WTC11 (cell line): ENCODE data around the gene CSE1L. TPM values are rescaled to one million over a fixed set of nuclear protein-coding genes. Genes with fewer than 3 reads are reported as not detected.
"Not testable (repeated sequence)": the region's sequence is repeated elsewhere in the genome, so short reads cannot be mapped to it uniquely, and the experiment has no call there.

Experiments used
- ATAC-seq: fragments of 200-7000 bp; cut with Tn5 transposase; 2 replicates; pipeline ENCODE4 v1.10.0; 2021; ENCODE audit warnings: mild to moderate bottlenecking, moderate library complexity
- CTCF ChIA-PET: fragments of 300-600 bp; sonication (Branson Sonifier 250); formaldehyde crosslinking; loops from one replicate; lab custom pipeline; 2021; ENCODE audit warnings: antibody characterized with exemption; lab: Charles Lee
- POLR2A ChIA-PET: fragments of 350-600 bp; sonication (Branson Sonifier 250); formaldehyde crosslinking; loops from one replicate; lab custom pipeline; 2021; ENCODE audit warnings: antibody characterized with exemption; lab: Charles Lee
- DNase-seq: peaks from one replicate; pipeline ENCODE4 v3.0.0; 2021; ENCODE audit warnings: low spot score
- H3K27ac Mint-ChIP-seq: 2 replicates; pipeline ENCODE4 v1.8.0; 2021; ENCODE audit warnings: mixed read lengths
- H3K27me3 Mint-ChIP-seq: 2 replicates; pipeline ENCODE4 v1.8.0; 2021; ENCODE audit warnings: low read depth, mild to moderate bottlenecking, moderate library complexity, mixed read lengths
- H3K36me3 Mint-ChIP-seq: 2 replicates; pipeline ENCODE4 v1.8.0; 2021; ENCODE audit warnings: mixed read lengths
- H3K4me1 Mint-ChIP-seq: 2 replicates; pipeline ENCODE4 v1.8.0; 2022; ENCODE audit warnings: mixed read lengths
- H3K4me3 Mint-ChIP-seq: 2 replicates; pipeline ENCODE4 v1.8.0; 2021; ENCODE audit warnings: mild to moderate bottlenecking, moderate library complexity, mixed read lengths
- H3K9me3 Mint-ChIP-seq: 2 replicates; pipeline ENCODE4 v1.8.0; 2021; ENCODE audit warnings: mixed read lengths
- ELF4 ChIP-seq: sonication (generic); formaldehyde crosslinking; IDR thresholded peaks from 2 replicates; pipeline ENCODE4 v1.8.1; 2022; ENCODE audit warnings: low read depth, mild to moderate bottlenecking, moderate library complexity, missing genetic modification reagents
- EMX1 ChIP-seq: fragments of 250-450 bp; sonication (Bioruptor Pico); IDR thresholded peaks from 2 replicates; pipeline ENCODE4 v1.8.0; 2021; ENCODE audit warnings: mild to moderate bottlenecking
- ESRRA ChIP-seq: sonication (generic); formaldehyde crosslinking; IDR thresholded peaks from 2 replicates; pipeline ENCODE4 v1.8.1; 2022; ENCODE audit warnings: mild to moderate bottlenecking, missing genetic modification reagents, borderline replicate concordance
- FOXP1 ChIP-seq: sonication (generic); formaldehyde crosslinking; IDR thresholded peaks from 2 replicates; pipeline ENCODE4 v1.8.0; 2022; ENCODE audit warnings: missing genetic modification reagents, mild to moderate bottlenecking, moderate library complexity, borderline replicate concordance
- GABPB1 ChIP-seq: sonication (generic); formaldehyde crosslinking; IDR thresholded peaks from 2 replicates; pipeline ENCODE4 v1.8.1; 2023; ENCODE audit warnings: mild to moderate bottlenecking, missing genetic modification reagents
- GTF2I ChIP-seq: fragments of 250-450 bp; sonication (Bioruptor Pico); conservative IDR thresholded peaks from 2 replicates; pipeline ENCODE4 v1.4.0; 2021; ENCODE audit warnings: mild to moderate bottlenecking
- JAZF1 ChIP-seq: fragments of 250-450 bp; sonication (Bioruptor Pico); IDR thresholded peaks from 2 replicates; pipeline ENCODE4 v1.9.0; 2021; ENCODE audit warnings: moderate library complexity, mild to moderate bottlenecking, inconsistent platforms
- KAT7 ChIP-seq: sonication (generic); formaldehyde crosslinking; IDR thresholded peaks from 2 replicates; pipeline ENCODE4 v1.8.1; 2023; ENCODE audit warnings: missing genetic modification reagents, mild to moderate bottlenecking, borderline replicate concordance
- MYBL2 ChIP-seq: sonication (generic); formaldehyde crosslinking; IDR thresholded peaks from 2 replicates; pipeline ENCODE4 v1.8.1; 2023; ENCODE audit warnings: mild to moderate bottlenecking, moderate library complexity, missing genetic modification reagents
- PRRX2 ChIP-seq: fragments of 250-450 bp; sonication (Bioruptor Pico); IDR thresholded peaks from 2 replicates; pipeline ENCODE4 v1.8.0; 2021; ENCODE audit warnings: mild to moderate bottlenecking
- RELA ChIP-seq: sonication (generic); formaldehyde crosslinking; IDR thresholded peaks from 2 replicates; pipeline ENCODE4 v1.8.1; 2022; ENCODE audit warnings: missing genetic modification reagents, mild to moderate bottlenecking, borderline replicate concordance
- SMAD4 ChIP-seq: sonication (generic); formaldehyde crosslinking; IDR thresholded peaks from 2 replicates; pipeline ENCODE4 v1.8.0; 2022; ENCODE audit warnings: mild to moderate bottlenecking, missing genetic modification reagents
- TCF7 ChIP-seq: sonication (generic); formaldehyde crosslinking; IDR thresholded peaks from 2 replicates; pipeline ENCODE4 v1.8.0; 2022; ENCODE audit warnings: mild to moderate bottlenecking, low read depth, missing genetic modification reagents, moderate library complexity
- TP53 ChIP-seq: sonication (generic); formaldehyde crosslinking; IDR thresholded peaks from 2 replicates; pipeline ENCODE4 v1.8.1; 2023; ENCODE audit warnings: mild to moderate bottlenecking, missing genetic modification reagents
- ZNF121 ChIP-seq: sonication (generic); formaldehyde crosslinking; IDR thresholded peaks from 2 replicates; pipeline ENCODE4 v1.8.0; 2023; ENCODE audit warnings: missing genetic modification reagents
- ZNF138 ChIP-seq: sonication (generic); formaldehyde crosslinking; conservative IDR thresholded peaks from 2 replicates; pipeline ENCODE4 v1.8.1; 2022; ENCODE audit warnings: mild to moderate bottlenecking, moderate library complexity, missing genetic modification reagents
- ZNF219 ChIP-seq: sonication (generic); formaldehyde crosslinking; IDR thresholded peaks from 2 replicates; pipeline ENCODE4 v1.8.0; 2023; ENCODE audit warnings: missing genetic modification reagents, mild to moderate bottlenecking, borderline replicate concordance
- ZNF232 ChIP-seq: sonication (generic); formaldehyde crosslinking; IDR thresholded peaks from 2 replicates; pipeline ENCODE4 v1.8.0; 2022; ENCODE audit warnings: mild to moderate bottlenecking, missing genetic modification reagents
- total RNA-seq: library from RNA; stranded (reverse); gene quantifications from 3 replicates; pipeline ENCODE4 v1.2.3, GENCODE V29; 2021
- TF ChIP-seq, protein P1 (sequence below): sonication (generic); formaldehyde crosslinking; IDR thresholded peaks from 2 replicates; pipeline ENCODE4 v1.8.1; 2022; ENCODE audit warnings: missing genetic modification reagents, borderline replicate concordance
- TF ChIP-seq, protein P2 (sequence below): sonication (generic); formaldehyde crosslinking; IDR thresholded peaks from 2 replicates; pipeline ENCODE4 v1.8.1; 2023; ENCODE audit warnings: mild to moderate bottlenecking, missing genetic modification reagents
- TF ChIP-seq, protein P3 (sequence below): sonication (generic); formaldehyde crosslinking; IDR thresholded peaks from 2 replicates; pipeline ENCODE4 v1.8.0; 2022; ENCODE audit warnings: mild to moderate bottlenecking, missing genetic modification reagents
- TF ChIP-seq, protein P4 (sequence below): sonication (generic); formaldehyde crosslinking; IDR thresholded peaks from 2 replicates; pipeline ENCODE4 v1.8.0; 2023; ENCODE audit warnings: missing genetic modification reagents
- TF ChIP-seq, protein P5 (sequence below): fragments of 250-450 bp; sonication (Bioruptor Pico); IDR thresholded peaks from 2 replicates; pipeline ENCODE4 v1.8.0; 2021; ENCODE audit warnings: mild to moderate bottlenecking
- TF ChIP-seq, protein P6 (sequence below): sonication (generic); formaldehyde crosslinking; IDR thresholded peaks from 2 replicates; pipeline ENCODE4 v1.8.1; 2023; ENCODE audit warnings: mild to moderate bottlenecking, missing genetic modification reagents

Gene CSE1L
- total RNA-seq, 1 experiment from 2014 or later, result 192 TPM

DNA sequence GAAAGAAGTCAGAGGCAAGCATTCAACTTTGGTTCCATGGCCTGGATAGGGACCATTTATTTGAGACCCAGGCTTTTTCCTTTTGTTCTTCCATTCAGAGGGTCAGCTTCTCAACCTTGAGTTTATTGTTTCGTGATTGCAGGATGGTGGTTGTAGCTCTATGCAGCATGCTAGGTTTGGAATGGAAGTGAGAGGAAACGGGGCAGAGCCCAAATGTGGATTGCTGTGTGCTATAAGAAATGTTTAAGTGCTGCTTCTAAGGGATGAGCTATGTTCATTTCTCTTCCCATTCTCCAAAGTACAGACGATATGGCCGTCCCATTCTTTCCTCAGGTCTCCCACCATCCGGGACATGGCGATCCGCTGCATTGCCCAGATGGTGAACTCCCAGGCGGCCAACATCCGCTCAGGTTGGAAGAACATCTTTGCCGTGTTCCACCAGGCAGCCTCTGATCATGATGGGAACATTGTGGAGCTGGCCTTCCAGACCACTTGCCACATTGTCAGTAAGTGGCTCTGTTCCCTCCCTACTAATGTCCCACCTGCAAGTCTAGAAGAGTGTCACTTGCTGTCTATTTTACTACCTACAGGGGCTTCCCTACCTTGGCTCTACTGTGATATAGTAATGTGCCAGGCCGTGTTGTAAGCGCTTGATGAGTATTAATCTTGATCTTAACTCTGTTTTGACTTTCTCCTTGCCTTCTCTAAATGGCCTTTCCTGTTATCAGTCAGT is 36.0 kb upstream of the CSE1L start:
- Mint-ChIP-seq H3K4me3 (no peak overlapping the region), H3K27ac (no peak overlapping the region), H3K4me1 (no peaks in the 10 kb centered on the region), H3K9me3 (no peaks in the 10 kb centered on the region), H3K36me3 (peaks cover 58% of the 10 kb centered on the region), H3K27me3 (no peaks in the 10 kb centered on the region)
- no peak for TF ChIP-seq EMX1 (CRISPR knock-in tag)
- TF ChIP-seq, protein P1, sequence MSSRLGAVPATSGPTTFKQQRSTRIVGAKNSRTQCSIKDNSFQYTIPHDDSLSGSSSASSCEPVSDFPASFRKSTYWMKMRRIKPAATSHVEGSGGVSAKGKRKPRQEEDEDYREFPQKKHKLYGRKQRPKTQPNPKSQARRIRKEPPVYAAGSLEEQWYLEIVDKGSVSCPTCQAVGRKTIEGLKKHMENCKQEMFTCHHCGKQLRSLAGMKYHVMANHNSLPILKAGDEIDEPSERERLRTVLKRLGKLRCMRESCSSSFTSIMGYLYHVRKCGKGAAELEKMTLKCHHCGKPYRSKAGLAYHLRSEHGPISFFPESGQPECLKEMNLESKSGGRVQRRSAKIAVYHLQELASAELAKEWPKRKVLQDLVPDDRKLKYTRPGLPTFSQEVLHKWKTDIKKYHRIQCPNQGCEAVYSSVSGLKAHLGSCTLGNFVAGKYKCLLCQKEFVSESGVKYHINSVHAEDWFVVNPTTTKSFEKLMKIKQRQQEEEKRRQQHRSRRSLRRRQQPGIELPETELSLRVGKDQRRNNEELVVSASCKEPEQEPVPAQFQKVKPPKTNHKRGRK (CRISPR knock-in tag), result no peak
- TF ChIP-seq GABPB1 (CRISPR knock-in tag), result no peak
- TF ChIP-seq, protein P2, sequence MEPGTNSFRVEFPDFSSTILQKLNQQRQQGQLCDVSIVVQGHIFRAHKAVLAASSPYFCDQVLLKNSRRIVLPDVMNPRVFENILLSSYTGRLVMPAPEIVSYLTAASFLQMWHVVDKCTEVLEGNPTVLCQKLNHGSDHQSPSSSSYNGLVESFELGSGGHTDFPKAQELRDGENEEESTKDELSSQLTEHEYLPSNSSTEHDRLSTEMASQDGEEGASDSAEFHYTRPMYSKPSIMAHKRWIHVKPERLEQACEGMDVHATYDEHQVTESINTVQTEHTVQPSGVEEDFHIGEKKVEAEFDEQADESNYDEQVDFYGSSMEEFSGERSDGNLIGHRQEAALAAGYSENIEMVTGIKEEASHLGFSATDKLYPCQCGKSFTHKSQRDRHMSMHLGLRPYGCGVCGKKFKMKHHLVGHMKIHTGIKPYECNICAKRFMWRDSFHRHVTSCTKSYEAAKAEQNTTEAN, result no peak
- TF ChIP-seq, protein P3, sequence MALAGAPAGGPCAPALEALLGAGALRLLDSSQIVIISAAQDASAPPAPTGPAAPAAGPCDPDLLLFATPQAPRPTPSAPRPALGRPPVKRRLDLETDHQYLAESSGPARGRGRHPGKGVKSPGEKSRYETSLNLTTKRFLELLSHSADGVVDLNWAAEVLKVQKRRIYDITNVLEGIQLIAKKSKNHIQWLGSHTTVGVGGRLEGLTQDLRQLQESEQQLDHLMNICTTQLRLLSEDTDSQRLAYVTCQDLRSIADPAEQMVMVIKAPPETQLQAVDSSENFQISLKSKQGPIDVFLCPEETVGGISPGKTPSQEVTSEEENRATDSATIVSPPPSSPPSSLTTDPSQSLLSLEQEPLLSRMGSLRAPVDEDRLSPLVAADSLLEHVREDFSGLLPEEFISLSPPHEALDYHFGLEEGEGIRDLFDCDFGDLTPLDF (CRISPR knock-in tag), result no peak
- TF ChIP-seq ZNF138 (CRISPR knock-in tag), result no peak
- ChIA-PET POLR2A (no interaction called here), CTCF (no interaction called here)
- ATAC-seq (no peak), DNase-seq (no peak)

DNA sequence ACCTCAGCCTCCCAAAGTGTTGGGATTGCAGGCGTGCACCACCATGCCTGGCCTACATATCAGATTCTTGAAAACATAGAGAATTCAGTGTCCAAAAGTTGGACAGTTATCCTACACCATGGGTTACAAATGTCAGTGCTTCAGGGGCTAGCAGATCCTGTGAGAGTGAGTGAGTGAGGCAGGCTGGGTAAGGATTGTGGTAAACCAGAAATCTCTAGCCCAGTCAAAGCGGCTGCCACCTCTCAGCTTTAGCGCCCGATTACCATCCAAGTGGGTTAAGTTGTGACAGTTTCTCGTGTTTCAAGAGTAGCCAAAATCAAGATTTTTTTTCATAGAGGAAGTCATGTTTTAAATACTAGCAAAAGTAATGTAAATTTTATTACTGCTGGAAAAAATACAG is 21.9 kb upstream of the CSE1L start:
- Mint-ChIP-seq H3K36me3 (peaks cover 38% of the 10 kb centered on the region), H3K4me3 (no peak overlapping the region), H3K9me3 (no peaks in the 10 kb centered on the region), H3K4me1 (no peaks in the 10 kb centered on the region), H3K27me3 (no peaks in the 10 kb centered on the region), H3K27ac (no peak overlapping the region)
- ATAC-seq (no peak), DNase-seq (no peak)
- TF ChIP-seq JAZF1 (CRISPR knock-in tag) (no peak), KAT7 (CRISPR knock-in tag) (no peak), PRRX2 (no peak), FOXP1 (no peak), MYBL2 (CRISPR knock-in tag) (no peak), ZNF219 (no peak), ELF4 (CRISPR knock-in tag) (no peak), RELA (CRISPR knock-in tag) (no peak), ESRRA (CRISPR knock-in tag) (no peak), TP53 (no peak), SMAD4 (CRISPR knock-in tag) (no peak), GTF2I (no peak), TCF7 (CRISPR knock-in tag) (no peak), ZNF232 (no peak), ZNF121 (CRISPR knock-in tag) (no peak)
- TF ChIP-seq, protein P4, sequence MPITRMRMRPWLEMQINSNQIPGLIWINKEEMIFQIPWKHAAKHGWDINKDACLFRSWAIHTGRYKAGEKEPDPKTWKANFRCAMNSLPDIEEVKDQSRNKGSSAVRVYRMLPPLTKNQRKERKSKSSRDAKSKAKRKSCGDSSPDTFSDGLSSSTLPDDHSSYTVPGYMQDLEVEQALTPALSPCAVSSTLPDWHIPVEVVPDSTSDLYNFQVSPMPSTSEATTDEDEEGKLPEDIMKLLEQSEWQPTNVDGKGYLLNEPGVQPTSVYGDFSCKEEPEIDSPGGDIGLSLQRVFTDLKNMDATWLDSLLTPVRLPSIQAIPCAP, result no peak
- TF ChIP-seq, protein P5, sequence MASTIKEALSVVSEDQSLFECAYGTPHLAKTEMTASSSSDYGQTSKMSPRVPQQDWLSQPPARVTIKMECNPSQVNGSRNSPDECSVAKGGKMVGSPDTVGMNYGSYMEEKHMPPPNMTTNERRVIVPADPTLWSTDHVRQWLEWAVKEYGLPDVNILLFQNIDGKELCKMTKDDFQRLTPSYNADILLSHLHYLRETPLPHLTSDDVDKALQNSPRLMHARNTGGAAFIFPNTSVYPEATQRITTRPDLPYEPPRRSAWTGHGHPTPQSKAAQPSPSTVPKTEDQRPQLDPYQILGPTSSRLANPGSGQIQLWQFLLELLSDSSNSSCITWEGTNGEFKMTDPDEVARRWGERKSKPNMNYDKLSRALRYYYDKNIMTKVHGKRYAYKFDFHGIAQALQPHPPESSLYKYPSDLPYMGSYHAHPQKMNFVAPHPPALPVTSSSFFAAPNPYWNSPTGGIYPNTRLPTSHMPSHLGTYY (CRISPR knock-in tag), result no peak
- TF ChIP-seq, protein P6, sequence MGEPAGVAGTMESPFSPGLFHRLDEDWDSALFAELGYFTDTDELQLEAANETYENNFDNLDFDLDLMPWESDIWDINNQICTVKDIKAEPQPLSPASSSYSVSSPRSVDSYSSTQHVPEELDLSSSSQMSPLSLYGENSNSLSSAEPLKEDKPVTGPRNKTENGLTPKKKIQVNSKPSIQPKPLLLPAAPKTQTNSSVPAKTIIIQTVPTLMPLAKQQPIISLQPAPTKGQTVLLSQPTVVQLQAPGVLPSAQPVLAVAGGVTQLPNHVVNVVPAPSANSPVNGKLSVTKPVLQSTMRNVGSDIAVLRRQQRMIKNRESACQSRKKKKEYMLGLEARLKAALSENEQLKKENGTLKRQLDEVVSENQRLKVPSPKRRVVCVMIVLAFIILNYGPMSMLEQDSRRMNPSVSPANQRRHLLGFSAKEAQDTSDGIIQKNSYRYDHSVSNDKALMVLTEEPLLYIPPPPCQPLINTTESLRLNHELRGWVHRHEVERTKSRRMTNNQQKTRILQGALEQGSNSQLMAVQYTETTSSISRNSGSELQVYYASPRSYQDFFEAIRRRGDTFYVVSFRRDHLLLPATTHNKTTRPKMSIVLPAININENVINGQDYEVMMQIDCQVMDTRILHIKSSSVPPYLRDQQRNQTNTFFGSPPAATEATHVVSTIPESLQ (CRISPR knock-in tag), result no peak
- TF ChIP-seq, protein P2, result no peak
- CTCF ChIA-PET, result no interaction called here
- POLR2A ChIA-PET, result no interaction called here

DNA sequence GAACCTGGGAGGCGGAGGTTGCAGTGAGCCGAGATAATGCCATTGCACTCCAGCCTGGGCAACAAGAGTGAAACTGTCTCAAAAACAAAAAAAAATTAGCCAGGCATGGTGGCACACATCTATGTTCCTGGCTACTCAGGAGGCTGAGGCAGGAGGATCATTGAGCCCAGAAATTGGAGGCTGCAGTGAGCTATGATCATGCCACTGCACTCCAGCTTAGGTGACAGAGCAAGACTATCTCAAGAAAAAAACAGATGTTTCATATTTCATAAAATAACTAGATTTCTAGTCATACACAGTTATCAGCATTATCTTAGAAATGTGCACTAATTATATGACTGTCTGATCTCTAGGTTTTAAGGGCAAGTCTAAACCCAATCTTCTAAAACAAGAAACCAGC is 17.9 kb upstream of the CSE1L start:
- POLR2A ChIA-PET, H3K27ac Mint-ChIP-seq, H3K27me3 Mint-ChIP-seq, H3K4me3 Mint-ChIP-seq, DNase-seq, H3K9me3 Mint-ChIP-seq, H3K4me1 Mint-ChIP-seq, ATAC-seq: not testable (repeated sequence)
- peaks cover 38% of the 10 kb centered on the region for H3K36me3 Mint-ChIP-seq
- CTCF ChIA-PET, result interaction anchor here (0.5 to 1.4 kb wide), 7 partner anchors 10 to 371 kb away, joined by 3 to 5 read pairs (median 3); partner anchors contain the start of gene CSE1L
